H1 (cell line): Measurements from ENCODE around the gene HPGDS. TPM values are rescaled to one million over a fixed set of nuclear protein-coding genes. Genes with fewer than 3 reads are reported as not detected.
"Not testable (repeated sequence)": the region's sequence is repeated elsewhere in the genome, so short reads cannot be mapped to it uniquely, and the experiment has no call there.

Experiments
- CTCF ChIA-PET: fragments of 300-600 bp; sonication (Branson Sonifier 250); formaldehyde crosslinking; loops from one replicate; lab custom pipeline; 2021; ENCODE audit not compliant: partially characterized antibody; lab: Charles Lee
- POLR2A ChIA-PET: fragments of 300-600 bp; sonication (Branson Sonifier 250); formaldehyde crosslinking; loops from one replicate; lab custom pipeline; 2021; ENCODE audit warnings: inconsistent platforms; ENCODE audit not compliant: partially characterized antibody; lab: Charles Lee
- DNase-seq, 2 experiments: peaks; one replicate each; pipeline versions ENCODE4 v3.0.0 to v3.0.0-alpha.2; 2010 to 2022; ENCODE audit warnings: low spot score in 2 of 2, low read depth in 1 of 2, mixed read lengths in 1 of 2
- FAIRE-seq: peaks from 2 replicates; lab custom pipeline; 2011; peaks lifted over from hg19 to GRCh38; lab: Jason Lieb, UNC
- H2AFZ ChIP-seq: 2 replicates; pipeline ENCODE4 v1.8.1; 2012; ENCODE audit warnings: low read length, inconsistent platforms
- H2AK5ac ChIP-seq: 2 replicates; pipeline ENCODE4 v1.6.1; 2013; ENCODE audit warnings: low read depth, low read length
- H2BK120ac ChIP-seq: replicated peaks from 2 replicates; pipeline ENCODE3; 2013; ENCODE audit warnings: low read depth, low read length, inconsistent platforms
- H2BK12ac ChIP-seq: 2 replicates; pipeline ENCODE4 v1.6.1; 2013; ENCODE audit warnings: low read depth, low read length
- H2BK15ac ChIP-seq: 2 replicates; pipeline ENCODE4 v1.6.1; 2013; ENCODE audit warnings: low read length
- H2BK20ac ChIP-seq: 2 replicates; pipeline ENCODE4 v1.6.1; 2013; ENCODE audit warnings: low read length
- H2BK5ac ChIP-seq: 2 replicates; pipeline ENCODE4 v1.6.1; 2013; ENCODE audit warnings: low read depth, low read length
- H3K14ac ChIP-seq: 2 replicates; pipeline ENCODE4 v1.6.1; 2013; ENCODE audit warnings: inconsistent platforms; ENCODE audit not compliant: insufficient read length
- H3K18ac ChIP-seq: 2 replicates; pipeline ENCODE4 v1.6.1; 2013; ENCODE audit warnings: low read length; ENCODE audit errors: extremely low read depth
- H3K23ac ChIP-seq: 2 replicates; pipeline ENCODE4 v1.6.1; 2013; ENCODE audit warnings: inconsistent platforms; ENCODE audit not compliant: insufficient read length
- H3K23me2 ChIP-seq: 2 replicates; pipeline ENCODE4 v1.6.1; 2013; ENCODE audit warnings: low read depth, low read length
- H3K27ac ChIP-seq: 2 replicates; pipeline ENCODE4 v1.6.1; 2011; ENCODE audit warnings: low read depth, low read length, inconsistent platforms
- H3K27me3 ChIP-seq, 4 experiments: replicated peaks in 1 of 4; 1 replicate in 1 of 4; 2 replicates in 3 of 4; pipeline versions ENCODE4 v1.6.1 to v1.8.1; 2011 to 2013; ENCODE audit warnings: low read length in 3 of 4, mild to moderate bottlenecking in 3 of 4, inconsistent platforms in 2 of 4, mixed read lengths in 2 of 4, moderate library complexity in 1 of 4; ENCODE audit not compliant: control insufficient read depth in 3 of 4, insufficient read depth in 3 of 4; ENCODE audit errors: extremely low read depth in 1 of 4
- H3K36me3 ChIP-seq, 4 experiments: 2 replicates each; pipeline versions ENCODE4 v1.6.1 to v1.8.1; 2011 to 2013; ENCODE audit warnings: mild to moderate bottlenecking in 4 of 4, low read length in 3 of 4, moderate library complexity in 2 of 4, control low read depth in 1 of 4, inconsistent platforms in 1 of 4; ENCODE audit not compliant: insufficient read depth in 4 of 4, control insufficient read depth in 2 of 4
- H3K4ac ChIP-seq: replicated peaks from 2 replicates; pipeline ENCODE3; 2013; ENCODE audit warnings: low read length, low read depth, mixed read lengths, inconsistent platforms; ENCODE audit not compliant: insufficient read length
- H3K4me1 ChIP-seq, 4 experiments: replicated peaks in 1 of 4; 1 replicate in 1 of 4; 2 replicates in 3 of 4; pipeline versions ENCODE4 v1.6.1 to v1.8.1; 2011 to 2013; ENCODE audit warnings: low read length in 3 of 4, inconsistent platforms in 2 of 4, mixed read lengths in 1 of 4; ENCODE audit not compliant: insufficient read depth in 4 of 4, control insufficient read depth in 3 of 4
- H3K4me2 ChIP-seq, 2 experiments: 2 replicates each; pipeline versions ENCODE4 v1.6.1 to v1.8.1; 2011 to 2013; ENCODE audit warnings: low read depth in 2 of 2, low read length in 2 of 2, control low read depth in 1 of 2, inconsistent platforms in 1 of 2, mild to moderate bottlenecking in 1 of 2; ENCODE audit not compliant: insufficient read depth in 1 of 2
- H3K4me3 ChIP-seq, 4 experiments: fragments of 200-600, 300-600 bp in 1 of 4; sonication (generic), shearing (Covaris generic), sonication (Bioruptor Twin) in 1 of 4; 2 replicates each; pipeline versions ENCODE4 v1.5.1 to v1.8.1; 2011 to 2016; ENCODE audit warnings: low read length in 4 of 4, low read depth in 3 of 4, control low read depth in 2 of 4, inconsistent platforms in 2 of 4, mild to moderate bottlenecking in 2 of 4, mixed read lengths in 1 of 4, moderate library complexity in 1 of 4; ENCODE audit not compliant: insufficient read depth in 2 of 4; ENCODE audit errors: extremely low read depth in 1 of 4
- H3K56ac ChIP-seq: replicated peaks from 2 replicates; pipeline ENCODE3; 2013; ENCODE audit warnings: low read depth, mild to moderate bottlenecking, mixed read lengths, low read length, inconsistent platforms; ENCODE audit not compliant: insufficient read length
- H3K79me1 ChIP-seq: 2 replicates; pipeline ENCODE4 v1.6.1; 2013; ENCODE audit warnings: low read depth, low read length, control low read depth
- H3K79me2 ChIP-seq, 2 experiments: 2 replicates each; pipeline versions ENCODE4 v1.6.1 to v1.8.1; 2012 to 2013; ENCODE audit warnings: low read length in 2 of 2, mild to moderate bottlenecking in 2 of 2, inconsistent platforms in 1 of 2; ENCODE audit not compliant: insufficient read depth in 2 of 2, control insufficient read depth in 1 of 2
- H3K9ac ChIP-seq, 4 experiments: replicated peaks in 1 of 4; 1 replicate in 1 of 4; 2 replicates in 3 of 4; pipeline versions ENCODE4 v1.6.1 to v1.8.1; 2011 to 2013; ENCODE audit warnings: low read depth in 3 of 4, low read length in 3 of 4, control low read depth in 2 of 4, mild to moderate bottlenecking in 2 of 4, moderate library complexity in 2 of 4, inconsistent platforms in 1 of 4; ENCODE audit errors: extremely low read depth in 1 of 4
- H3K9me3 ChIP-seq, 2 experiments: 2 replicates each; pipeline versions ENCODE4 v1.6.1 to v1.8.1; 2012 to 2013; ENCODE audit warnings: mild to moderate bottlenecking in 2 of 2, moderate library complexity in 2 of 2, control low read depth in 1 of 2, inconsistent platforms in 1 of 2, low read depth in 1 of 2, low read length in 1 of 2, mixed read lengths in 1 of 2; ENCODE audit not compliant: insufficient read depth in 2 of 2
- H4K20me1 ChIP-seq, 2 experiments: replicated peaks in 1 of 2; 2 replicates each; pipeline versions ENCODE3 to v1.8.1; 2011 to 2013; ENCODE audit warnings: inconsistent platforms in 2 of 2, low read length in 2 of 2, mild to moderate bottlenecking in 1 of 2; ENCODE audit not compliant: insufficient read depth in 2 of 2, control insufficient read depth in 1 of 2
- H4K5ac ChIP-seq: 2 replicates; pipeline ENCODE4 v1.6.1; 2013; ENCODE audit warnings: low read length, low read depth, mixed read lengths, inconsistent platforms; ENCODE audit not compliant: insufficient read length
- H4K8ac ChIP-seq: 2 replicates; pipeline ENCODE4 v1.8.0; 2013; ENCODE audit warnings: mild to moderate bottlenecking, moderate library complexity, low read length, inconsistent platforms; ENCODE audit not compliant: insufficient read depth; ENCODE audit errors: extremely low read depth
- H4K91ac ChIP-seq: replicated peaks from 2 replicates; pipeline ENCODE3; 2013; ENCODE audit warnings: low read length, mixed read lengths, inconsistent platforms; ENCODE audit not compliant: insufficient read length
- WGBS, 2 experiments: shearing (Covaris generic) in 1 of 2; methylation state at CpG; one replicate each; pipeline versions ENCODE4 v1.1.6 to v1.1.7; 2013 to 2015; ENCODE audit warnings: low lambda C conversion rate in 2 of 2, mixed read lengths in 2 of 2, inconsistent platforms in 1 of 2, low coverage in 1 of 2, missing lambda C conversion rate in 1 of 2; ENCODE audit not compliant: insufficient replicate concordance in 2 of 2, insufficient coverage in 1 of 2, insufficient read length in 1 of 2; ENCODE audit errors: extremely low coverage in 1 of 2, missing lambda C conversion rate in 1 of 2; 5-methylcytosine and 5-hydroxymethylcytosine counted together
- polyA plus RNA-seq, 7 experiments: library from polyadenylated mRNA; depleted of rRNA in 3 of 7; stranded (reverse) in 5 of 7; unstranded in 2 of 7; fragments of >200 nt in 5 of 7; fragments of 200-250 nt in 2 of 7; gene quantifications; 1 replicate in 5 of 7; 2 replicates in 1 of 7; 4 replicates in 1 of 7; pipeline versions ENCODE4 v1.2.1 to v1.2.3, GENCODE V29; 2011 to 2013; ENCODE audit warnings: missing spikeins in 2 of 7, mixed read lengths in 2 of 7
- total RNA-seq: library from RNA; stranded (reverse); fragmentation: NEBNext Ultra II Directional; extraction: Animal tissue kit (Norgen Biotek cat#: 25700); gene quantifications from 2 replicates; pipeline ENCODE4 v1.2.1, GENCODE V29; 2021

The HPGDS gene
- total and polyA plus RNA-seq, 2 of the 8 experiments (the other 6 are each of a cell fraction or from before 2014, with no cell fraction given): not detected

DNA sequence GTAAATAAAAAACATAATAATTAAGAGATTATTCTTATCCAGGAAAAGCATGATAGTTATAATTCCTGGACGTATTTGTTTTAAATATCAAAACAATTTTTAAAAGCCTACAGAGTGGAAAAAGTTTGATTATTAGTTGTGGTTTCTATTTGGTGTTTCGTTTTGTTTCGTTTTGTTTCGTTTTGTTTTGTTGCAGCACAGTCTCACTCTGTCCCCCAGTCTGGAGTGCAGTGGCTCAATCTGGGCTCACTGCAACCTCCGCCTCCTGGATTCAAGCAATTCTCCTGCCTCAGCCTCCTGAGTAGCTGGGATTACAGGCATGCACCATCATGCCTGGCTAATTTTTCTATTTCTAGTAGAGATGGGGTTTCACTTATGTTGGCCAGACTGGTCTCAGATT lies 5.8 kb downstream of the HPGDS start:
- CTCF ChIA-PET, H2BK20ac ChIP-seq, H4K20me1 ChIP-seq, H3K23ac ChIP-seq, H4K91ac ChIP-seq, H3K23me2 ChIP-seq, H3K14ac ChIP-seq, H3K56ac ChIP-seq, H2BK15ac ChIP-seq, POLR2A ChIA-PET, H4K8ac ChIP-seq, H2BK120ac ChIP-seq, H3K9ac ChIP-seq, H3K4me2 ChIP-seq, H2AFZ ChIP-seq, FAIRE-seq, H3K4me1 ChIP-seq, H4K5ac ChIP-seq, H3K27me3 ChIP-seq, H3K36me3 ChIP-seq, H3K4ac ChIP-seq, H3K4me3 ChIP-seq, H3K9me3 ChIP-seq, H2BK12ac ChIP-seq, H3K18ac ChIP-seq, H3K79me1 ChIP-seq, H2AK5ac ChIP-seq, H2BK5ac ChIP-seq, DNase-seq, H3K79me2 ChIP-seq, H3K27ac ChIP-seq: not testable (repeated sequence)
- 88% methylated on average over 5 of the region's 5 CpGs; no CpG with 5 or more reads in 1 of the 2 experiments for WGBS, 2 experiments
